Gastrocnemius medialis (tissue), 4 donors: ENCODE results near the gene LRRC41.

Experiments
- CTCF ChIP-seq, 5 experiments: fragments of 450-650 bp in 3 of 5; fragments of 200-600 bp in 2 of 5; sonication (generic) in 2 of 5; IDR thresholded peaks in 4 of 5; conservative IDR thresholded peaks in 1 of 5; 1 replicate in 4 of 5; 2 replicates in 1 of 5; pipeline ENCODE4 v1.5.1; 2016 to 2019; ENCODE audit warnings: antibody characterized with exemption in 5 of 5, mild to moderate bottlenecking in 3 of 5, moderate library complexity in 3 of 5
- POLR2A ChIP-seq, 2 donors: fragments of 450-650 bp; IDR thresholded peaks; one replicate each; pipeline ENCODE4 v1.6.1; 2017; ENCODE audit warnings: antibody characterized with exemption in 2 of 2, mild to moderate bottlenecking in 2 of 2, moderate library complexity in 2 of 2

- no peak for TF ChIP-seq CTCF (IDR thresholded peaks at IDR 0.05 in 4 of 5, conservative IDR thresholded peaks at IDR 0.05 in 1 of 5)
- TF ChIP-seq POLR2A (IDR thresholded peaks at IDR 0.05) = no peak
Observed at GRCh38 chr1:46334030-46334384, 30.6 kb upstream of the LRRC41 start.
